ENCODE measurements around the gene BCAM.
"Not testable (repeated sequence)": the region's sequence is repeated elsewhere in the genome, so short reads cannot be mapped to it uniquely, and the experiment has no call there.

DNA sequence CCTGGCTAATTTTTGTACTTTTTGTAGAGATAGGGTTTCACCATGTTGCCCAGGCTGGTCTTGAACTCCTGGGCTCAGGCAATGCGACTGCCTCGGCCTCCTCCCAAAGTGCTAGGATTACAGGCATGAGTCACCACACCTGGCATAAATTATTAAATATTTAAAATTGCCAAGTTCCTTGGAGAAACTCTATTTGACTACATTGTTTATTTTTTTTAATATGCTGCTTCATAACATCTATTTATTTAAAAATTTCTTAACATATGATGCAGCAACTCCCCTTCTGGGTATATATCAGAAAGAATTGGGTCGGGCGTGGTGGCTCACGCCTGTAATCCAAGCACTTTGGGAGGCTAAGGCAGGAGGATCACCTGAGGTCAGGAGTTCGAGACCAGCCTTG is 24.0 kb downstream of the BCAM start:
- TF ChIP-seq CTCF, EP300 (IDR thresholded peaks at IDR 0.05): not testable (repeated sequence)

All from gastroesophageal sphincter (tissue), 3 donors.